ENCODE results near the gene TNP2.

Gene TNP2

DNA sequence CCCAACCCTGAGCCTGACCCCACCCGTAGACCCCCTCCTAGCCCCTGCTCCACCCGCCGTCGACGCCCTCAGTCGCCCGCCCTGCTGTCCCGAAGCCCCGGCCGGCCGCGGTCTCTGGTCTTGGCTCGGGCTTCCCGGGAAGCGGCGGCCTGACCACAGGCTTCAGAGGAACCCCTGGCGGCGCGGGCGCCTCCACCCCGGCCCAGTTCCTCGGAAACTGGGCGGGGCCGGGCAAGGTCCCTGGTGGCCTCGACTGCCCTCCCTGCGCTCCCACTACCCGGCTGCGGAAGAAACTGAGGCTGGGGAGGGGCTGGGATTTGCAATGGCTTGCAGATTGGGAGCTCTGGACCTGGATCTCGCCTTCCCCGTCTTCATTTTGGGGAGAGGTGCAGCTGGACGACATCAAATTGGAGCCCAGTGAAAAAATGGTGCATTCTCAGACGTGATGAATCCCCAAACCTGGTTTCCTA, 12.4 kb downstream of the TNP2 start:
- peak in 1 of 3 experiments; percentile 69 for DNase-seq (ENCODE audit: low read depth in 3 of 3)

DNA sequence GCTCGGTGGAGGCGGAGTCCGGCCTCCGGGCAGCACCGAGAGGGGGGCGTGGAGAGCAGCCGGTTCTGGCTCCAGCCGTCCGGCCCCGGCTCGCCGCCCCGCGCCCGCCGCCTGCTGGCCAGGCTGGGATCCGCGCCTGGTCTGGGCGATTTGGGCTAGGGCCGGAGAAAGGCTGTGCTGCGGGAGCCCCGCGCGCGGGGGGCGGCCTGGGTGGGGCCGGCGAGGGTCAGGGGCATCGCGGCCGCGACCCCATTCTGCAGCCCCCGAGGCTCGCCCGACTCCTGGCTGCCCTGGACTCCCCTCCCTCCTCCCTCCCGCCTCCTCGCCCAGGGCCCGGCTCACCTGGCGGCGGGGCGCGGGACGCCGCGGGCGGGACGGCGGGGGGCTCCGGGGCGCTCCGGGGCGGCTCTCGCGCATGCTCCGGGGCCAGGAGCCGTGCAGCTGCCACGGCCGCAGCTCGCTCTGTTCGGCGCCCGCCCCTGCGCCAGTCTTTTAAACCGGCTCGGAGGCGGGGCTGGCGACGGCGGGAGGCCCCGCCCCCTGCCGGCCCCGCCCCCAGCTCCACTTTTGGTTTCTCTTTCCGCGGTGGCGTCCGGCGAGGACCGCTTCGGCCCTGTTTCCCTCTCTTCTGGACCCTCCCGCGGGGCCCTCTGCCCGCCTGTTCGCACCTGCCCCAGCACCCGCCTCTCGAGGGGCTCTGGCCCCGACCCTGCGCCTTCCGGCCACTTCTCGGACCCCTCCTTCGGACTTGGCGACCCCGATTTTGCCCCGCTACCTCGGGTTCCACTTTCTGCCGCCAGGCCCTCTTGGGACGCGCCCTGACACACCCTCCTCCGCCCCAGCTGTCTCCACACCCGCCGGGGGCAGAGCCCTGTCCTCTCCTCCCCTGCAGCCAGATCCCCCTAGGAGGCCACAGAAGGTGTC, 13.1 kb downstream of the TNP2 start, which contains the start of gene SOCS1:
SOCS1 (minus strand) TSS at position 468 of the 924 bp plus-strand sequence. CDS start 726 bp downstream, outside the sequence.
- peak; percentile 76 to 88 (median 81) for DNase-seq (ENCODE audit: low read depth in 3 of 3)

DNA sequence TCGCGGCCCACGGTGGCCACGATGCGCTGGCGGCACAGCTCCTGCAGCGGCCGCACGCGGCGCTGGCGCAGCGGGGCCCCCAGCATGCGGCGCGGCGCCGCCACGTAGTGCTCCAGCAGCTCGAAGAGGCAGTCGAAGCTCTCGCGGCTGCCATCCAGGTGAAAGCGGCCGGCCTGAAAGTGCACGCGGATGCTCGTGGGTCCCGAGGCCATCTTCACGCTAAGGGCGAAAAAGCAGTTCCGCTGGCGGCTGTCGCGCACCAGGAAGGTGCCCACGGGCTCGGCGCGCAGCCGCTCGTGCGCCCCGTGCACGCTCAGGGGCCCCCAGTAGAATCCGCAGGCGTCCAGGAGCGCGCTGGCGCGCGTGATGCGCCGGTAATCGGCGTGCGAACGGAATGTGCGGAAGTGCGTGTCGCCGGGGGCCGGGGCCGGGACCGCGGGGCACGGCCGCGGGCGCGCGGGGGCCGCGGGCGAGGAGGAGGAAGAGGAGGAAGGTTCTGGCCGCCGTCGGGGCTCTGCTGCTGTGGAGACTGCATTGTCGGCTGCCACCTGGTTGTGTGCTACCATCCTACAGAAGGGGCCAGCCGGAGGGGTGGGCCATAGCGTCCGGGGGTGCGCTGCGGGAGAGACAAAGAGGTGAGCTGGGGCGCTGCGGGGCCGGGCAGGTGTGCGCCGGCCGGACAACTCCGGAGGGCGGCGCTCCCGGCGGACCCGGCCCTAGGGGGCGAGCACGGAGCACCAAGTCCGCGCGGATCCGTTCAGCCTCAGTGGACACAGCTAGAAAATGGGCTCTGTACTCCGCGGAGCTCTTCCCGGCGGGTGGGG, 14.0 kb downstream of the TNP2 start:
- DNase-seq (ENCODE audit: low read depth in 3 of 3) = peak in 1 of 3 experiments; percentile 52

DNA sequence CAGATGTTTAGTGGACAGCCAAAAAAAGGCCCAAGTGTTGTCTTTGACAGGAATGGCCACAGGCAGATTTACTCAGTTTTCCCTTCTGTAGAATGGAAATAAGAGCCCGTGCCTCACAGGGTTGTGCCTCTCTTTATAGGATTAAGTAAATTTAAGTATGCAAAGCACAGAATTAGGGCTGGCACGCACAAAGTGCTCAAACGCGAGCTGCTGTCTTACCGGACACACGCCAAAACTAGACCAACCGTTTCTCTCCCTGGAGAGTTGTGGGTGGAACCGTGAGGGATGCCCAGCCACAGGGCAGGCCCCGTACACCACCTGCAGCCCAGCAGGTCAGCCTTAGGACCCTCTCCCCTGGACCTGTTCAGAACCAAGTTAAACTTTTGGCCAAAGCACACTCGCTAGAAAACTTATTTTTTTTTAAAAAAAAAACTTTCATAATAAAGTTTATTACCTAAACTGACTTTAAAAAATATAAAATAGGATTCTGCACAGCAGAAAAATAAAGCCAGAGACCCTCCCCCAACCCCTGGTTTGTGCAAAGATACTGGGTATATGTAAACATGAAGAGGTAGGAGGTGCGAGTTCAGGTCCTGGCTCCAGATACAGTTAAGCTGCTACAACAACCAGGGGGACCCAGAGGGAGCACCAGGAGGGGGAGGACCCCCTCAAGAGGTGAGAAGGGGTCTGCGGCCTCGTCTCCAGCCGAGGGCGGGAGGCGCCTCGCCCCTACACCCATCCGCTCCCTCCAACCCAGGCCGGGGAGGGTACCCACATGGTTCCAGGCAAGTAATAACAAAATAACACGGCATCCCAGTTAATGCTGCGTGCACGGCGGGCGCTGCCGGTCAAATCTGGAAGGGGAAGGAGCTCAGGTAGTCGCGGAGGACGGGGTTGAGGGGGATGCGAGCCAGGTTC, 14.9 kb downstream of the TNP2 start:
- peak in 1 of 3 experiments; percentile 40 for DNase-seq (ENCODE audit: low read depth in 3 of 3)

DNA sequence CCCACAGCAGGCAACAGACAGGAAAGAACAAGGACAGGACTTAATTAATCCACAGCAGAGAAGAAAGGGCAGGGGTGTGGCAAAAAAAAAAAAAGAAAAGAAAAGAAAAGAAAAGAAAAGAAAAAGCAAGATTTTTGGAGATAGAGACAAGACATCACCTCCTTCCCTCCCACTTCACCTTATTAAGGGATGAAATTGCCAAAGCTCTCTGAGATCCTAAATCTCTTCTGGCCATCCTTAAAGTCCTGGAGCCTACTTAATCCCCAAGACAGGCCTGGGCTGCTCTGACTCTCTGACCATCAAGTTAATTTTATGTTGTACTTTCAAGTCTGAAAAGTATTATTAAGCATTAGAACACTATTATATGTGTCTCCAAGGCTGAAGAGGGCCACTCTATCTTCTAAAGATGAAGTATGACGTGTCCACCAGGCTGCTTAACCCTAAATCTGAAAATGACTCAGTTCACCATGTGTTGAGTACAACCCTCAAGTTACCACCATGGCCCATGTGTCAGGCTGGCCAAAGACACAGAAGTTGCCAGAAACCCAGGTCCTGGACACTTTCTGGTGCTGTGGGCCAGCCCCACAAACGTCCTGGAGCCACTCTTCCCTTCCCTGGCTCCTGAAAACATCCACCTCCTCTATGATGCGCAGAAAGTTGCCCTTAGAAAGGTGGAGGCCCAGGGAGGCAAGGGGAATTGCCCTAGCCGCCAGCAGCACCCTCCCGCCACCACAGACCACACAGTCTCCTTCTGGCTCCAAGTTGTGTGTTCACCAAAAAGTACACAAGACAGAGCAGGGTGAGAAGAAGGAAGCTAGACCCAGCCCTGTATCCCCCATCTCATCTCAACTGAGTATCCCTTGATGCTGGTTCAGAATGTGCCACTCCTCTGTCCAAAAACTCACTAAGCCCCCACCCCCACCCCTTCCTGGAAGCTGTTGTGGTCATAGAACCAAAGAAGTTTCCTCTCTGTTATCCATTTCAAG, 15.8 kb downstream of the TNP2 start:
- DNase-seq (ENCODE audit: low read depth in 3 of 3) = peak in 1 of 3 experiments; percentile 50

DNA sequence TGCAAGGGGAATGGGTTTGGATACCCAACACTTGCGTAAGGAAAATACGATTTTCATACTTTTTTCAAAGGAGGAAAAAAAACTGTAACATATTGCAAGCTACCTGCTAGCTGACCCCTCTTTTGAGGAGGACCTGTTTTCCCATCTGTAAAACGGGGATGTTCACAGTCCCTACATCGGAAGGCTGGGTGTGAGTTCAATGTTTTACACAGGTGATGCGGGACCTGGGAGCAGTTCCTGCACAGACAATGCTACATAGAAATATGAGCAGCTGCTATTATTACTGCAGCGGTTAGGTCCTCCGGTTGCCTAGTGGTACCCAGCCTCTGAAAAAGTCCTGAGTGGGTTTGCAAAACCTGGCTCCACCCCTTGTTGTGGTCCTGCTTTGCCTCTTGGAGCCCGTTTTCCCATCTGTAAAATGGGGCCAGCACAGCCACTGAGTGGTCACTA, 16.6 kb downstream of the TNP2 start:
- DNase-seq (ENCODE audit: low read depth in 3 of 3) = peak in 1 of 3 experiments; percentile 33

DNA sequence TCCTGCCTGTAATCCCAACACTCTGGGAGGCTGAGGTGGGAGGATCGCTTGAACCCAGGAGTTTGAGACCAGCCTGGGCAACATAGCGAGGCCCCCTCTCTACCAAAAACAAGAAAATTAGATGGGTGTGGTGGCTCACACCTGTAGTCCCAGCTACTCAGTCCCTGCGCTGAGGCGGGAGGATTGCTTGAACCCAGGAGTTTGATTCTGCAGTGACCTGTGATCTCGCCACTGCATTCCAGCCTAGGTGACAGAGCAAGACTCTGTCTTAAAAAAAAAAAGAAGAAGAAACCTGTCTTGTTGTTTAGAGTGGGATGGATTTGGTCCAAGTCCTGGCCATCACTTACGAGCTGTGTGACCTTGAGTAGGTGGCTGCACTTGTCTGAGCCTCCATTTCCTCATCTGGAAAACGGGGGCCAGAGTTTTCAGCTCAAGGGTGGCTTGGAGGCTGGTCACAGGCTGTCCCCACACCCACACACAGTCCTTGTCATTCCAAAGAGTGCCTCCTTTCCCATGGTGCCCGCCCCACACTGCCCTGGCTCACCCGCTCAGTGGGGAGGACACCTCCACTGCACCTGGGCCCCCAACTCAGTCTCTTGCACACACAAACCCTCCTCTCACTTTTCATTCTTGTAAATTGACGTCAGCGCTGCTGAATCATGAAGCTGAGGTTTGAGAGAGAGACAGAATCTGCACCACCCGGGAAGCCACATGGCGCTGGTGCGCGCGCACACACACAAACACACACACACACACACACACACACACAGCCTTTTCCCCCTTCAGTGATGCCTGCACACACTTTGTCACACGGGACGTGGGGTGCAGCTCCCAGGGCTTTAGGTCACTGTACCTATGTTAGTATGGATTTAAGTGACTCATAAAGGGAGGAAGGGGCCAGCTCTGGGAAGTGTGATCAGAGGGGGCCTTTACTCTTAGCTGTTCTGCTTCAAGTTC, 17.3 kb downstream of the TNP2 start:
- peak; percentile 72 to 86 (median 73) for DNase-seq (ENCODE audit: low read depth in 3 of 3)

DNA sequence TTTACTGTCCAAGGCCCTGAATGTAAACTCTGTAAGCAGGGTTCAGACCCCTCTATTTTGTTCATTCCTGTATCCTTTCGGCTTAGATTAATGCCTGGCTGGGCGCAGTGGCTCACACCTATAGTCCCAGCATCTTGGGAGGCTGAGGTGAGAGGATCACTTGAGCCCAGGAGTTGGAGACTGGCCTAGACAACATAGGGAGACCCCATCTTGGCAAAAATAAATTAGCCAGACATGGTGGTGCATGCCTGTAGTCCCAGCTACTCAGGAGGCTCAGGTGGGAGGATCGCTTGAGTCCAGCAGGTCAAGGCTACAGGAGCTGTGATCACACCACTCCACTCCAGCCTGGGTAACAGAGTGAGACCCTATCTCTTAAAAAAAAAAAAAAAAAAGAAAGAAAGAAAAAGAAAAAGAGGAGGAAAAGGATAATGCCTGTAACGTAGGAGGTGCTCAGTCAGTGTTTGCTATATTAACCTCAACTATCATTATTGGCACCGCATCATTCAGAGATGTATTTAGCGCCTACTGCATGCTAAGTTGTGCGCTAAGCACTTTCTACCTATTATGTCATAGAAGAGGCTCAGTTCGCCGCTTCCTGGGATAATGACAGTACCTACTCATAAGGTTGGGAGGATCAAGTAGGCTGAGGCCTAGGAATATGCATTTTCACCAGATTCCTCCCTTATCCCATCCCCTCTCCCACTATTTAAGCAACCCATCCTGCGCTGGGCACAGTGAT, 18.2 kb downstream of the TNP2 start:
- no peak for DNase-seq (ENCODE audit: low read depth in 3 of 3)

DNA sequence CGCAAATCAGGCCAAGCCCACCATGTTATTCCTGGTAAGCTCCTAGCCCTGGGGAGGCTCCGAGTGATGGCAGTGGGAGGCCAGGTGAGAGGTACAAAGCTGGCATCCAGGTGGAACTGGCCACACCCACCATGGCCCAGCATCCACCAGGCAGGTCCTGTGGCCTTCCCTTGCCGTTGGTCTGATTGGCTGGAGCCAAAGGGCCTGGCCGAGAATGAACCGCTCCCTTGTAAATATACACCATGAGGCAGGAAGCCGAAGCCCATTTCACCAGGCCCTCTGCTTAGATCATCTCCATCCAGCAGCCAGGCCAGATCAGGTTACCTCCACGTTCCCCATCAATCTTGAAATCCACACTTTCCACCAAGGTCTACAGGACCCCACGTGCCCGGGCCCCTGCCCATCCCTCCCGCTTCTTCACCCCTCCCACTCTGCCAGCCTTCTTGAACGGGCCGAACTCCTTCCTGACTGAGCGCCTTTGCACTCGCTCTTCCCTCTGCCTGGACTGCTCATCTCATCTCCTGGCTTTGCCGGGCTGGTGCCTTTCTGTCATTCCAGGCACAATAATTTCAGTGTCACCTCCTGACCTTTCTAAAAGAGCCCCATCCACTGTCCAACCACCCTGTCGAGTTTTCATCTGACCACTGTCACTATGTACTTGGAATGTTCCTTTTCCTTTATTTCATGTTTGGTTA, 18.9 kb downstream of the TNP2 start:
- peak in 1 of 3 experiments; percentile 51 for DNase-seq (ENCODE audit: low read depth in 3 of 3)

DNA sequence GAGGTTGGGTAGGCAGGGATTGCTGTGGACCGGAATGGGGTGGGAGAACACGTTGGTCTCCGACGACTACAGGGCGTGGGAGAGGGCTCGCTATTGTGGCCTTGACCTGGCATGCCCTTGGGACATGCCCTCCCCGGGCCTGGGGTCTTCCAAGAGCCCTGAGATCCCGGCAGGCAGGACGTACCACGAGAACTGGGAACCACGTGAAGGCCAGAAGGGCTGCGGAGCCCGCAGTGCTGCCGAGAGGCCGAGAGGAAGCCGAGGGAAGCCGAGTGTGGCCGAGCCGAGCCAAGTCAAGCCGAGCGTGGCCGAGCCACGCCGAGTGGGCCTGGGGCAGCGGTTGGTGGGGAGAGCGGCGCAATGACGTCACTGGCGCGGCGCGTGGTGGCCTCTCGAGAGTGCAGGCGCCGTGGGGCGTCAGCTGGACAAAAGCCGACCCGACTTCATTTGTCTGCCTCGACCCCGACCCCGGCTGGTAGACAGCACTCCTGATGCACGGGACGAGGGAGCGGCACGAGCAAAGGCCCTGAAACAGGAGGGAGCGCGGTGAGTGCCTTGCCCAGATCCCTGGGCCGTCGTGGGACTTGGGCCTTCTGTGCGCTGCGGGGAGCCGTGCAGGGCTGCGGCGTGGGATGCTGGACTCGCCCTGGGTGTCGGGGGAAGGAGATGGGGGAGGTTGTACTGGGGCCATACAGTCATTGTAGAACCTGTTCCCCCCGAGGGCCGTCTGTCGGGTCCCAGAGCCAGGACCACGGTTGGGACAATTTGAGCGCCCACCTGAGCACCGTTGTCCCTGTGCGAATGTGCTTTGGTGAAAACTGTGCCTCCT, 19.7 kb downstream of the TNP2 start:
- peak in 1 of 3 experiments; percentile 40 for DNase-seq (ENCODE audit: low read depth in 3 of 3)

DNA sequence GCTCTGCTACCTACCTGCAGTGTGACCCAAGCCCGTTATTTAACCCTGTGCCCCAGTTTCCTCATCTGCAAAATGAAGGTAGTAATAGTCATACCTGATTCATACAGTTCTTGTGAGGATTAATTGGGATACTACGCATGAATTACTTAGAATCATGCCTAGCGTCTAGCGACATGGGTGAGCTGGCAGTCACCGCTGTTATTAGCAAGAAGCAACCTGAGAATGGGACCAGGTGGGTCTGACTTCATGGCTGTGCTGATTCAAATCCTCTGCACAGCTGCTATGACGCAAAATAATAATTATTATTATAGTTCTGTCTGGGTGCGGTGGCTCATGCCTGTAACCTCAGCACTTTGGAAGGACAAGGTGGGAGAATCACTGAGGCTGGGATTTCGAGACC, 21.0 kb downstream of the TNP2 start:
- DNase-seq (ENCODE audit: low read depth in 3 of 3) = no peak

DNA sequence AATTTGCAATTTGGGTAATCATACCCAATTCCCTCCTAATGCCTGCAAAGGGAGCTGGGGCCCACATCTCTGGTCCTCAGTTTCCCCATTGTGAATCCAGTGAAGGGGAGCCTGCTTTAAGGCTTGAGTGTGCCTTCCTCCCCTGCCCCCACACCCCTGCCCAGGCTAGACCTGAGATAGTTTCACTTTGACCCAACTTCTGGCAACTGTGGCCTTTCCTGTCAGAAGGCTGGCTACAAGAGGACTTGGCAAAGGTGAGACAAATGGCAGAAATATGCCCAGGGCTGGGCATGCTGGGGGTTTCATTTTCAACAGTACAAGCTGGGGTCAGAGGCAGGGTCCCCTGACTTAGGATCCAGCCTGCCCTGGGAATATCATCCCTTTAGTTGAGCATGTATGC, 23.1 kb downstream of the TNP2 start:
- DNase-seq (ENCODE audit: low read depth in 3 of 3) = no peak

DNA sequence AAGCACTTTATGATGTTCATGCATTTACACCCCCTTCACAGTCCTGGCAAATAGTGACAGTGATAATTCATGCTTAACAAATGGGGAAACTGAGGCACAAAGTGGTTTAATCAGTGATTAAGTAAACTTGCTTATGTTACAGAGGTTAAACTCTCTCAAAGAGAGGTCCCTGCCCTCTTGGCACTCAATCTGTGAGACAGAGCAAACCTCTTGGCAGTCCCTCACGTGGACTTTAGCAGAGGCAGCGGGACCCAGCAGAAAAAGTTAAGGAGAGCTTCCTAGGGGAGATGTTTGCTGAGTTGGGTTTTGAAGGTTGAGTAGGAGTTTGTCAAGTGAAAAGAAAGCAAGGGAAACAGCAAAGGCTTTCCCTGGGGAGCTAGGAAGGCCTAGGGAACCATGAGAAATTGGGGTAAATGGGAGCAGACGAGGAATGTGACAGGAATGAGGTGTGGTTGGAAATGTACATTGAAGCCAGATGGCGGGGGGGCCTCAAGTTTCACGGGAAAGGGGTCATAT, 23.8 kb downstream of the TNP2 start:
- DNase-seq (ENCODE audit: low read depth in 3 of 3) = no peak

DNA sequence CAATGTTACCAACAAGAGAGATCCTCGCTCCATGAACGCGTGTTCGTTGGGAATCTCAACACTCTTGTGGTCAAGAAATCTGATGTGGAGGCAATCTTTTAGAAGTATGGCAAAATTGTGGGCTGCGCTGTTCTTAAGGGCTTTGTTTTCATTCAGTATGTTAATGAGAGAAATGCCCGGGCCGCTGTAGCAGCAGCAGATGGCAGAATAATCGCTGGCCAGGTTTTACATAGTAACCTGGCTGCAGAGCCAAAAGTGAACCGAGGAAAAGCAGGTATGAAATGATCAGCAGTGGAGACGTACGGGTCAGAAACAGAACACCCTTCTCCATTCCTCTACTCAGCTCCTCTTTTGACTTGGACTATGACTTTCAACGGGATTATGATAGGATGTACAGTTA, 26.5 kb downstream of the TNP2 start:
- DNase-seq (ENCODE audit: low read depth in 3 of 3) = no peak

DNA sequence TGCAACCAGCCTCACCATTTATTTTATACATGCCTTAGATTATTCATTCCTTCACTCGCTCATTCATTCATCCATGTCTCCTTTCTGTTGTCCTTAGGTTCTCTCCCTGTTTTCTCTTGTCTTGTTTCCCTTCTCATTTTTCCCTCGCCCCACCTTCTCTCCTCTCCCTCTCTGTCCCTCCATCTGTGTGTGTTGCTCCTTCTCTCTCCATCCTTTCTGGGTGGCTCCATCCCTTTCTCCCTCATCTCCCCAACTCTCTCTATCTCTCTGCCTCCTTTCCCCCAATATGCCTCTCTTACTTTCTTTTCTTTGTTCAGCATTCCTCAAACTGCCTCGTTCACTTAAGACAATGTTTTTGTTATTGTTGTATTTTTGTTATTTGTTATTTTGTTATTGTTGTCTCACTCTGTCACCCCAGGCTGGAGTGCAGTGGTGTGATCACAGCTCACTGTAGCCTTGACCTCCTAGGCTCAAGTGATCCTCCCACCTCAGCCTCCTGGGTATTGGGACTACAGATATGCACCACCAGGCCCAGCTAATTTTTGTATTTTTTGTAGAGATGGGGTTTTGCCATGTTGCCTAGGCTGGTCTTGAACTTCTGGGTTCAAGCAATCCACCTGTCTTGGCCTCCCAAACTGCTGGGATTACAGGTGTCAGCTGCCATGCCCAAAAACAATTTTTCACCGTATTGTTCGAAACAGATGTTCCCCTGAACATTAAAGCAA, 27.5 kb downstream of the TNP2 start:
- no peak for DNase-seq (ENCODE audit: low read depth in 3 of 3)
